SKM-1 treated with dmso at 0.1 percent for 144 hours (cell line): ENCODE measurements around the gene SPSB3.

Experiments
- DNase-seq: peaks from one replicate; lab custom pipeline; 2025; ENCODE audit not compliant: unreplicated experiment; lab: John Stamatoyannopoulos, UW

The SPSB3 gene

GRCh38 chr16:1765826-1766225 lies 16.5 kb downstream of the SPSB3 start:
- no peak for DNase-seq

- DNase-seq: no peak
Measured at GRCh38 chr16:1764971-1765370, 17.4 kb downstream of the SPSB3 start.

- DNase-seq: no peak
Measured at GRCh38 chr16:1763521-1764511, 18.6 kb downstream of the SPSB3 start.

GRCh38 chr16:1762879-1763520 lies 19.4 kb downstream of the SPSB3 start:
- no peak for DNase-seq

- no peak for DNase-seq
Measured at GRCh38 chr16:1762196-1762878, 20.0 kb downstream of the SPSB3 start.

GRCh38 chr16:1761751-1762150 lies 20.6 kb downstream of the SPSB3 start:
- no peak for DNase-seq

- DNase-seq: no peak
Measured at GRCh38 chr16:1760911-1761310, 21.5 kb downstream of the SPSB3 start.

GRCh38 chr16:1759511-1759910 lies 22.9 kb downstream of the SPSB3 start:
- DNase-seq: no peak

GRCh38 chr16:1758923-1759322 lies 23.4 kb downstream of the SPSB3 start:
- no peak for DNase-seq

GRCh38 chr16:1757714-1758461 lies 24.5 kb downstream of the SPSB3 start:
- no peak for DNase-seq

- no peak for DNase-seq
Measured at GRCh38 chr16:1754204-1754603, 28.2 kb downstream of the SPSB3 start.

- DNase-seq: no peak
Measured at GRCh38 chr16:1752853-1753252, 29.5 kb downstream of the SPSB3 start.

GRCh38 chr16:1751946-1752345 lies 30.4 kb downstream of the SPSB3 start:
- DNase-seq: no peak

- DNase-seq: no peak
Measured at GRCh38 chr16:1749152-1750117, 32.9 kb downstream of the SPSB3 start.

- no peak for DNase-seq
Measured at GRCh38 chr16:1747934-1748333, 34.4 kb downstream of the SPSB3 start.

- DNase-seq: no peak
Measured at GRCh38 chr16:1746693-1747195, 35.6 kb downstream of the SPSB3 start.

GRCh38 chr16:1745900-1746692 lies 36.3 kb downstream of the SPSB3 start:
- DNase-seq: no peak

- no peak for DNase-seq
Measured at GRCh38 chr16:1745181-1745899, 37.0 kb downstream of the SPSB3 start.
